Measurements from ENCODE around the gene PHETA1. TPM values are rescaled to one million over a fixed set of nuclear protein-coding genes. Genes with fewer than 3 reads are reported as not detected.

The PHETA1 gene
- total and polyA plus RNA-seq, 2 of the 13 experiments (the other 11 are each of a cell fraction or from before 2014, with no cell fraction given), result 11.3 to 20.8 TPM

DNA sequence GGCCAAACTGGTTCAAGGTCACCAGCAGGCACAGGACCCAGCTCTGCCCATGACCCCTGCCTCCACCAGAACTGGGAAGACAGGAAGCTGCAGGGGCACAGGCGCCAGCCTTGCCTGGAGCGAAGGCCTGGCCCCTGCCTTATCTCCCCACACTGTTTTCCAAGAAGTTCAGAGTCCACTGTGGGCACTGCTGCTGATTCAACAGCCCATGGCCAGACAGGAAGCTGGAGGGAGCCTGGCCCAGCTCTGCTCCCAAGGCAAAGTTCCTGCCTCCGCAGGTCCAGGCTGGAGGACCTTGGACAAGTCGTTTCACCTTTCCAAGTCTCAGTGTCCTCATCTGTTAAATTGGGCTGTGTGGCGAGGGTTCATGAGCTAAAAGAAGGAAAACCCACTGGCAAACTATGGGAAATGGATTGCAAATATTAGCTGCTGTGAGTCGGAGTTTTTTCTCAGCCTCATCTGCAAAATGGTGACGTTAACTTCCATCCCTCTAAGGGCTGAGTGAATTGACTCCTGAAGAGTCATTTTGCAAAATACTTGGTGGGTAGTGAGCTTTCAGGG, 1.2 kb downstream of the PHETA1 start (continued):
- TF ChIP-seq AGO1 (IDR thresholded peaks at IDR 0.05; ENCODE audit: low read depth, low read length, poor library complexity, severe bottlenecking) (no peak), CHD2 (IDR thresholded peaks at IDR 0.05; ENCODE audit: low read depth, low read length) (no peak), GATAD2A (CRISPR knock-in tag; IDR thresholded peaks at IDR 0.05) (peak; percentile 98), ZNF205 (CRISPR knock-in tag; IDR thresholded peaks at IDR 0.05) (peak; percentile 75; the same call in 1 of the 2 replicates), NFYB (CRISPR knock-in tag; IDR thresholded peaks at IDR 0.05) (no peak), PHB2 (IDR thresholded peaks at IDR 0.05; ENCODE audit: partially characterized antibody) (no peak), ZNF629 (CRISPR knock-in tag; conservative IDR thresholded peaks at IDR 0.05) (peak; percentile 90), ZNF530 (CRISPR knock-in tag; IDR thresholded peaks at IDR 0.05; ENCODE audit: low read depth) (no peak), ZNF652 (CRISPR knock-in tag; IDR thresholded peaks at IDR 0.05; ENCODE audit: borderline replicate concordance, low read depth) (peak; percentile 86), NONO (IDR thresholded peaks at IDR 0.05) (no peak), NONO (CRISPR knock-in tag; conservative IDR thresholded peaks at IDR 0.05) (peak; percentile 92), ZNF598 (CRISPR knock-in tag; IDR thresholded peaks at IDR 0.05; ENCODE audit: borderline replicate concordance) (no peak), FOXC1 (CRISPR knock-in tag; IDR thresholded peaks at IDR 0.05; ENCODE audit: borderline replicate concordance) (no peak), MYNN (CRISPR knock-in tag; IDR thresholded peaks at IDR 0.05; ENCODE audit: low read depth) (no peak), PITX1 (CRISPR knock-in tag; IDR thresholded peaks at IDR 0.05) (peak; percentile 83), ZNF331 (CRISPR knock-in tag; IDR thresholded peaks at IDR 0.05) (peak; percentile 88), HNRNPL (IDR thresholded peaks at IDR 0.05; ENCODE audit: low read depth, low read length) (peak; percentile 100), XRCC5 (optimal IDR thresholded peaks at IDR 0.05; ENCODE audit: low read length) (peak; percentile 76)
- TF ChIP-seq, protein P1, sequence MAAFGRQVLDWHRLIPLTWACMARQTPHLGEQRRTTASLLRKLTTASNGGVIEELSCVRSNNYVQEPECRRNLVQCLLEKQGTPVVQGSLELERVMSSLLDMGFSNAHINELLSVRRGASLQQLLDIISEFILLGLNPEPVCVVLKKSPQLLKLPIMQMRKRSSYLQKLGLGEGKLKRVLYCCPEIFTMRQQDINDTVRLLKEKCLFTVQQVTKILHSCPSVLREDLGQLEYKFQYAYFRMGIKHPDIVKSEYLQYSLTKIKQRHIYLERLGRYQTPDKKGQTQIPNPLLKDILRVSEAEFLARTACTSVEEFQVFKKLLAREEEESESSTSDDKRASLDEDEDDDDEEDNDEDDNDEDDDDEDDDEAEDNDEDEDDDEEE (CRISPR knock-in tag; IDR thresholded peaks at IDR 0.05), result no peak
- TF ChIP-seq, protein P2, sequence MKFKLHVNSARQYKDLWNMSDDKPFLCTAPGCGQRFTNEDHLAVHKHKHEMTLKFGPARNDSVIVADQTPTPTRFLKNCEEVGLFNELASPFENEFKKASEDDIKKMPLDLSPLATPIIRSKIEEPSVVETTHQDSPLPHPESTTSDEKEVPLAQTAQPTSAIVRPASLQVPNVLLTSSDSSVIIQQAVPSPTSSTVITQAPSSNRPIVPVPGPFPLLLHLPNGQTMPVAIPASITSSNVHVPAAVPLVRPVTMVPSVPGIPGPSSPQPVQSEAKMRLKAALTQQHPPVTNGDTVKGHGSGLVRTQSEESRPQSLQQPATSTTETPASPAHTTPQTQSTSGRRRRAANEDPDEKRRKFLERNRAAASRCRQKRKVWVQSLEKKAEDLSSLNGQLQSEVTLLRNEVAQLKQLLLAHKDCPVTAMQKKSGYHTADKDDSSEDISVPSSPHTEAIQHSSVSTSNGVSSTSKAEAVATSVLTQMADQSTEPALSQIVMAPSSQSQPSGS (CRISPR knock-in tag; IDR thresholded peaks at IDR 0.05), result peak; percentile 75
- TF ChIP-seq, protein P3, sequence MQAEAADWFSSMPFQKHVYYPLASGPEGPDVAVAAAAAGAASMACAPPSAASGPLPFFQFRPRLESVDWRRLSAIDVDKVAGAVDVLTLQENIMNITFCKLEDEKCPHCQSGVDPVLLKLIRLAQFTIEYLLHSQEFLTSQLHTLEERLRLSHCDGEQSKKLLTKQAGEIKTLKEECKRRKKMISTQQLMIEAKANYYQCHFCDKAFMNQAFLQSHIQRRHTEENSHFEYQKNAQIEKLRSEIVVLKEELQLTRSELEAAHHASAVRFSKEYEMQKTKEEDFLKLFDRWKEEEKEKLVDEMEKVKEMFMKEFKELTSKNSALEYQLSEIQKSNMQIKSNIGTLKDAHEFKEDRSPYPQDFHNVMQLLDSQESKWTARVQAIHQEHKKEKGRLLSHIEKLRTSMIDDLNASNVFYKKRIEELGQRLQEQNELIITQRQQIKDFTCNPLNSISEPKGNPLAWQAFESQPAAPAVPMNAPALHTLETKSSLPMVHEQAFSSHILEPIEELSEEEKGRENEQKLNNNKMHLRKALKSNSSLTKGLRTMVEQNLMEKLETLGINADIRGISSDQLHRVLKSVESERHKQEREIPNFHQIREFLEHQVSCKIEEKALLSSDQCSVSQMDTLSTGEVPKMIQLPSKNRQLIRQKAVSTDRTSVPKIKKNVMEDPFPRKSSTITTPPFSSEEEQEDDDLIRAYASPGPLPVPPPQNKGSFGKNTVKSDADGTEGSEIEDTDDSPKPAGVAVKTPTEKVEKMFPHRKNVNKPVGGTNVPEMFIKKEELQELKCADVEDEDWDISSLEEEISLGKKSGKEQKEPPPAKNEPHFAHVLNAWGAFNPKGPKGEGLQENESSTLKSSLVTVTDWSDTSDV (CRISPR knock-in tag; IDR thresholded peaks at IDR 0.05), result no peak
- TF ChIP-seq, protein P4, sequence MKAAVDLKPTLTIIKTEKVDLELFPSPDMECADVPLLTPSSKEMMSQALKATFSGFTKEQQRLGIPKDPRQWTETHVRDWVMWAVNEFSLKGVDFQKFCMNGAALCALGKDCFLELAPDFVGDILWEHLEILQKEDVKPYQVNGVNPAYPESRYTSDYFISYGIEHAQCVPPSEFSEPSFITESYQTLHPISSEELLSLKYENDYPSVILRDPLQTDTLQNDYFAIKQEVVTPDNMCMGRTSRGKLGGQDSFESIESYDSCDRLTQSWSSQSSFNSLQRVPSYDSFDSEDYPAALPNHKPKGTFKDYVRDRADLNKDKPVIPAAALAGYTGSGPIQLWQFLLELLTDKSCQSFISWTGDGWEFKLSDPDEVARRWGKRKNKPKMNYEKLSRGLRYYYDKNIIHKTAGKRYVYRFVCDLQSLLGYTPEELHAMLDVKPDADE (CRISPR knock-in tag; IDR thresholded peaks at IDR 0.05), result no peak
- TF ChIP-seq, protein P5, sequence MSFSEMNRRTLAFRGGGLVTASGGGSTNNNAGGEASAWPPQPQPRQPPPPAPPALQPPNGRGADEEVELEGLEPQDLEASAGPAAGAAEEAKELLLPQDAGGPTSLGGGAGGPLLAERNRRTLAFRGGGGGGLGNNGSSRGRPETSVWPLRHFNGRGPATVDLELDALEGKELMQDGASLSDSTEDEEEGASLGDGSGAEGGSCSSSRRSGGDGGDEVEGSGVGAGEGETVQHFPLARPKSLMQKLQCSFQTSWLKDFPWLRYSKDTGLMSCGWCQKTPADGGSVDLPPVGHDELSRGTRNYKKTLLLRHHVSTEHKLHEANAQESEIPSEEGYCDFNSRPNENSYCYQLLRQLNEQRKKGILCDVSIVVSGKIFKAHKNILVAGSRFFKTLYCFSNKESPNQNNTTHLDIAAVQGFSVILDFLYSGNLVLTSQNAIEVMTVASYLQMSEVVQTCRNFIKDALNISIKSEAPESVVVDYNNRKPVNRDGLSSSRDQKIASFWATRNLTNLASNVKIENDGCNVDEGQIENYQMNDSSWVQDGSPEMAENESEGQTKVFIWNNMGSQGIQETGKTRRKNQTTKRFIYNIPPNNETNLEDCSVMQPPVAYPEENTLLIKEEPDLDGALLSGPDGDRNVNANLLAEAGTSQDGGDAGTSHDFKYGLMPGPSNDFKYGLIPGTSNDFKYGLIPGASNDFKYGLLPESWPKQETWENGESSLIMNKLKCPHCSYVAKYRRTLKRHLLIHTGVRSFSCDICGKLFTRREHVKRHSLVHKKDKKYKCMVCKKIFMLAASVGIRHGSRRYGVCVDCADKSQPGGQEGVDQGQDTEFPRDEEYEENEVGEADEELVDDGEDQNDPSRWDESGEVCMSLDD (CRISPR knock-in tag; IDR thresholded peaks at IDR 0.05; ENCODE audit: borderline replicate concordance), result 0 out of 2 replicates have a peak, but pooled peaks have one; percentile 67
